Bronchus fibroblast of lung (primary cell): ENCODE measurements around the gene MINAR1. TPM values are rescaled to one million over a fixed set of nuclear protein-coding genes. Genes with fewer than 3 reads are reported as not detected.

Source experiments
- total RNA-seq: library from RNA; depleted of rRNA; stranded (reverse); fragments of >200 nt; gene quantifications from 2 replicates; pipeline ENCODE4 v1.2.3, GENCODE V29; 2015

MINAR1 gene, protein sequence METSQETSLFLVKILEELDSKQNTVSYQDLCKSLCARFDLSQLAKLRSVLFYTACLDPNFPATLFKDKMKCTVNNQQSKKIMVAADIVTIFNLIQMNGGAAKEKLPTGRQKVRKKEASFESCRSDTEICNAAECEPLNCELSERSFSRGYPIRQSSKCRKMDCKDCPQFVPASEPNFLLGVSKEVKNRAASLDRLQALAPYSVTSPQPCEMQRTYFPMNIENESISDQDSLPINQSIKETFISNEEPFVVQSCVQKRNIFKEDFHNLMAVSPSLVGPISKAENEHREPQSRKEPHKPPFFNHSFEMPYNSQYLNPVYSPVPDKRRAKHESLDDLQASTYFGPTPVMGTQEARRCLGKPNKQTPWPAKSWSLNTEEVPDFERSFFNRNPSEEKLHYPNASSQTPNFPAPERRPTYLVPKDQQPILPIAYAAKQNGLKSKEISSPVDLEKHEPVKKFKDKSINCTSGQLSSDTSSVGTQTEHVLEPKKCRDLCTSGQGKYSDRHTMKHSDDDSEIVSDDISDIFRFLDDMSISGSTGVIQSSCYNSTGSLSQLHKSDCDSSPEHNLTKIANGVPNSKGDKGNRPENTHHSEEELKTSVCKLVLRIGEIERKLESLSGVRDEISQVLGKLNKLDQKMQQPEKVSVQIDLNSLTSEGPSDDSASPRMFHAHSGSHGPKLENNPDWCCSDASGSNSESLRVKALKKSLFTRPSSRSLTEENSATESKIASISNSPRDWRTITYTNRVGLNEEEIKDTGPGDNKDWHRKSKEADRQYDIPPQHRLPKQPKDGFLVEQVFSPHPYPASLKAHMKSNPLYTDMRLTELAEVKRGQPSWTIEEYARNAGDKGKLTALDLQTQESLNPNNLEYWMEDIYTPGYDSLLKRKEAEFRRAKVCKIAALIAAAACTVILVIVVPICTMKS
- total RNA-seq = 0.74 and 1.0 TPM in 2 replicates

DNA sequence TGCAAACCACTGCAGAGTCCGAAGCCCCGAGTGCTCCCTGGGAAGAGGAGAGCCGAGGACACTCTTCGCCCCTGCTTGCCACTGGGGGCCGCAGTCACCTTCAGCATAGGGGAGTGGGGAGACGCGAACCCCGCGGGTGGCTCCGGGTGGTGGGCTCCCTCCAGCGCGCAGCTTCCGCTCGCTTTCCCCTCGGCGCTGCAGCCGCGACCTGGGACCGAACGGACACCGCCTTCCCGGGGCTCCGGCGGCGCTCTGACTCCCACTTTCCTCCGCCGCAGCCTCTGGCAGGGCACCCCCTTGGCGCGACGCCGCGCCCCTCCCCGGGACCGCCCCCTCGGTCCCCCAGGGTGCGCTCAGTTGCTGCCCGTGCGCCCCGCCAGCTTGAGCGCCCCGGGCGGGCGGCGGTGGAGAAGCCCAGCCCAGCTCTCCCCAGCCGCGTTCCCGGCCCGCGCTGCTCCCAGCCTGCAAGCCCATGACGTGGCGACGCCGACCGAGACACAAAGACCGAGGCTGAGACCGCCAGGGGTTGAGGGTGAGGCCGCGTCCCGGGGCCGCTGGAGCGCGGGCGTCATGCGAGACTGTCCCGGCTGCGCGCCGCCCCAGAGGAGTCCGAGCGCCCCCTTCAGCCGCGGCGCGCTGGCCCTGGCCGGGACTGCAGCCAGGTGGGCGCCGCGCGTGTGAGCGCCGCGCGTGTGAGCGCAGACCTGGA is at the start of gene MINAR1:
MINAR1 (plus strand) TSS at position 701 of the 709 bp plus-strand sequence. CDS start 23,812 bp downstream, outside the sequence.

Other genes with a start within 250 kb of the MINAR1 start
- not detected in 2 replicates for gene ANKRD34C, start 149.6 kb upstream of the MINAR1 start, total RNA-seq
- gene TMED3, start 121.2 kb upstream of the MINAR1 start, total RNA-seq = 126 and 128 TPM in 2 replicates